GM21360 (cell line): Measurements from ENCODE around the gene PIWIL1.

ENCODE experiments used
- ATAC-seq: cut with Tn5 transposase; IDR thresholded peaks from one replicate; pipeline ENCODE4 v1.9.1; 2021; ENCODE audit warnings: mild to moderate bottlenecking, moderate library complexity; ENCODE audit not compliant: unreplicated experiment

PIWIL1 gene

DNA sequence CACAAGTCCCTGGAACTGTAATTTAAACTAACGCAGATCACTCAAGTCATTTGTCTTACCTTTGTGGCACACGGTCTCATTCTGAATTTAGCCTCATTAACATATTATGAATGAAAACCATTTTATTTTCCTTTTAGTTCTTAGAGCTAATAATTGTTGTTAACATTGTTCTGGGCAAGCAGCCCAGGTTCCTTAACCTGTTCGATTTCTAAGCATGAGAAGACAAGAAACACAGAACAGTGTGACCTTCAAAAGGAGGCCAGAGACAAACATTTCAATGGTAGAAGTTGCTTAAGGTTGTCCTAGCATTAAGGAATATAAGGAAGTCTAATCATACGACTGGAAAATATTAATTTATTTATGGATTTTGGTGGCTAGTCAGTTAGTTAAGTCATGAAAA, 35.2 kb downstream of the PIWIL1 start:
- ATAC-seq: no peak

DNA sequence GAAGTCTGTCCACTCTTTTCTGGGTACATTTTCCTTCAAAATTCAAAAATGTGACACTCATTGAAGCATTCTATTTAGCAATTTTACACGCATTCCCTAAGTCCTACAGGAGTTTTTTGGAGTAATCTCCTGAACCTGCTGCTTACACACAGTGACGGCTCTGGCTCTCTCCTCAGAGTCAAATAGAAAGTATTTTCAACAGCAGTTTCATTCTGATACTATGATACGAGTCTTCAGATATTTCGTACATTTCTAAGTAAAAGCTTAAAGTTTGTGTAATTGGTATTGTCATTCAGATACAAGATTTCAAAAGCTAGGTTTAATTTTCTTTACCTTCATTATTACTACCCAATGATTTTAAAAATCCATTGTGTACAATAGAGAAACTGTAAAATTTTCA, 36.4 kb downstream of the PIWIL1 start:
- no peak for ATAC-seq

DNA sequence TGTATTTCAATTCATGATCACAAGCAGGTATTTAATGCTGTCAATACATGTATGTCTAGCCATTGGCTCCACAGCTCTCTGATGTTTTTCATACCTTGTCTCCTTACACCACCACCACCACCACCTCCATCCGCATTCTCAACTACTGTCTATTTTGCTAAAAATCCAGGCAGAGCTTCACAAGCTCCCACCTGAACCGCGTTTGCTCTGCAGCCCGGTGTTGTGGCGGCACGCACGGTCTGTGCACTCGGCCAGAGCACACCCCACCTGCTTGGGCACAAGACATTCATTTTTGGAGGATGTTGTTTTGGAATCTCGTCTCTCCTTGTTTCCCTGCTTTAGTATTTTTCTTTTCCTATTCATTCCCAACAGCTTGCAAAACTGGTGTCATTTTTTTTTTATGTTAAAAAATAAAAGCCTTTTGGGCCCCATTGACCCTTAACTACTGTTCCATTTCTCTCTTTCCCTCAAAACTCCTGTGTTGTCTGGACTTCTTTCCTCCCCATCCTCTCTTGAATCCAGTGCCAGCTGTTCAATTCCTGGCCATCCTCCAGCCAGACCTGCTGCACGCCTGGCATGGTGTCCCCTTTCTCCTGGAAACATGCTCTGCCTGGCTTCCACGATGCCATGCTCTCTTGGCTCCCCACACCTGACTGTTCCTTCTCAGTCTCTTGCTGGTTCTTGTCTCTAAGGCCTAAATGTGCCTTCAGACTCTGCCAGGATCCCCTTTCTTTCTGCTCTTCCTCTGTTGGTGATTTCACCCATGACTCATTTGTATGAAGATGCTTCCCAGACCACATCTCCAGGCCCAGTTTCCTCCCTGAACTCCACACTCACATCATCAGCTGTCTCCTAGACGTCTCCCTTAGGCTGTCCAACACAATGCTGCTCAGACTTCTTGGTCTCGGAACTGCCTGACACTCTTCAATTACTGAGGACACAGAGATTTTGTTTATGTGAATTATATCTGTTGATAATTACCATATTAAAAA, 37.9 kb downstream of the PIWIL1 start:
- no peak for ATAC-seq

DNA sequence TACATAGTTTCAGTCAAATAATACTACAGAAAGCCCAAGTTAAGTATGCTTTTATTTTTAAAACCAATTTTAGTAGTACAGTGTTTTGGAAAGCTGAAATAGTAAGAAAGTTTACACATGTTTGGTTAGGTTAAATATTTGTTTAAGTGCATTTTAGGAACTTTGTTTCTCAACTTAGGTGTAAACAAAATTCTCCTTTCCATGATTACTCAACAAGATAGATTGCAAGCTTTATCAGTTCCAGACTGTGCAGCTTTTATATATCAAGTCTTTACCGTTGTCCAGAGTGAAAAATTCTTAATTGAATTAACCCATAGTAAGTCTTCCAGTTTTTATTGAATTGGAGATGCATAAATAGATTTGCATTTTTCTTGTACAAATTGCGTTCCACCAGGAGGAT, 45.1 kb downstream of the PIWIL1 start:
- ATAC-seq: no peak

DNA sequence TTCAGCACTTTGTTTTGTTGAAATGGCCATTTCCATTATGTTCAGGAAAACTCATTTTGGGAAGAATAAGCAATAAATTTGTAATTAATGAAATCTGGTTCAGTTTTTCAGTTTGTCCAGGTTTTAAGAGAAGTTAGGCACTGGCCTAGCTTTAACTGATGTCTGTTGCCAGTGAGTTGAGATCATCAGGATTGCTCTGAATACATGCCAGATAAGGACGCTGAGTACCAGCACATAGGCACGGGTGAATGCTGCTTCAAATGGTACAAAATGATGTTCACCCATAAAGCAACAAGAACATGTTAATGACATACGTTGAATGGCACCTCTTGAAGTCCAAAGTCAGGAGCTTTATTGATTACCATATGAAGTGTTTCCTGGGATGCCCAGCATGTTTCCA, 46.5 kb downstream of the PIWIL1 start:
- no peak for ATAC-seq

DNA sequence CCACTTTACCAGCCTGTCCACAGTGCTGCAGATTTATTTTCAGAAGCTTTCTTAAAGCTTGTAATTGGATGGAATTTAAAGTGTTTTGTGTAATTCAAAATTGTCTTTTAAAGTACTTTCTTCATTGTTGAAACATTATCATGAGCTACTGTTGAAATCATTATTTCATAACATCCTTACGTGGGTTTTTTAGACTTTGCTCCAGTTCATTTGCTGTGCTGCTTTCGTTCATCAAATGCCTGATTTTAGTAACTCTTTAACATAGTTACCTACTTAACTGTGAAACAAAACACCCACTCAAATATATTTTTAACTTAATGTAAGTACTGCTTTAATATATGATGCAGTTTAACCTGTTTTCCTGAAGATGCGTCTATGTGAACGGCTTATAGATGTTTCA, 47.5 kb downstream of the PIWIL1 start:
- ATAC-seq: no peak

DNA sequence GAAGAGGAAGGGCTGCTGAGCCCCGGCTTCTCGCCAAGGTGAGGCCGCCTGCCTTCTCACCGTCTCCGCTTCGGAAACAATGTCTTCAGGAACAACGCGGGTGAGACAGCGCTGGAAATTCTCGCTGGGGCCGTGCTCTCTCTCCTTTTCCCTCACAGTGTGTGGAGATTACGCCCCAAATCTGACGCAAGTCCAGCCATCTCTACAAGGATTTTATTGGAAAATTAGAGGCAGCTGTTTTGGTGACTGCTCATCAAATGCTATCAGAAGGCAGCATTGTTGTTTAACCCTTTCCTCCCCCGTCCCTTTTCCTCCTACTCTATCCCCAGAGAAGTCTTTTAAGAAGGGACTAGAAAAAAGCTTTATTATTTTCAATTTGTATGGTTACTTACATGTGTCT, 53.5 kb downstream of the PIWIL1 start:
- ATAC-seq: no peak

DNA sequence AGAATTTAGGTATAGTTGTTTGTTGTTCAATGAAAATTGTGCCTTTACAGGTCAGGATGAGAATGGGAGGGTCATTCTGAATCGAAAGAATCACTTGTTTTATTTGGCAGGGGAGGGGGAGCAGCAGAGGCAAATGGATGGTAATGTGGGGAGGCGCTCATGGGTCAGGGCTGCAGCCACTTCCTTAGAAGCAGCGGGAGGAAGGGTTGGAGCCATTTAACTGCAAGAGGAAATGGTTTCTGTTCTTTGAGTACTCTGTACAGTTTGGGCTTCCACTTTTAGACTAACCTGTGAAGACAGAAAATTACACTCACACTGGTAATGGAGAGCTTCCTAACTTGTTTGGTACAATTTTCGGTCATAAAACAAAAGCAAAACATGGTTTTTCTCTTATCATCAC, 57.2 kb downstream of the PIWIL1 start:
- ATAC-seq: no peak

DNA sequence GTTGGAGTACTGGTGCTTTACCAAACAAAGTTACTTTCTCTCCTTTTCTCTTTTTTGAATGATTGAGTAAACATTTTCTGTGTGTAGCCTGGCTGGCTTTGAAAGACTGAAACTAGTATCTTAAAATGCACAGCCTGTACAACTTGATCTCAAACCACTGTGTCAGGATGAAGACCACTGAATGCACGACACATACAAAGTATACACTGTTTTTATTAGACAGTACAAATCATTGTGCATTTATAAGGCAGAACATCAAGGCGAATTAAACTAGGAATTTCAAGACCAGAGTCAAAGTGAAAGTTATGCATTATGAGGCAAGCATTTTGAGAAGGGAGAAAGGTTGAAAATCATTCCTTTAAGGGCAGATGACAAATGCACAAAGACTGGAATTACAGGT, 59.0 kb downstream of the PIWIL1 start:
- no peak for ATAC-seq

DNA sequence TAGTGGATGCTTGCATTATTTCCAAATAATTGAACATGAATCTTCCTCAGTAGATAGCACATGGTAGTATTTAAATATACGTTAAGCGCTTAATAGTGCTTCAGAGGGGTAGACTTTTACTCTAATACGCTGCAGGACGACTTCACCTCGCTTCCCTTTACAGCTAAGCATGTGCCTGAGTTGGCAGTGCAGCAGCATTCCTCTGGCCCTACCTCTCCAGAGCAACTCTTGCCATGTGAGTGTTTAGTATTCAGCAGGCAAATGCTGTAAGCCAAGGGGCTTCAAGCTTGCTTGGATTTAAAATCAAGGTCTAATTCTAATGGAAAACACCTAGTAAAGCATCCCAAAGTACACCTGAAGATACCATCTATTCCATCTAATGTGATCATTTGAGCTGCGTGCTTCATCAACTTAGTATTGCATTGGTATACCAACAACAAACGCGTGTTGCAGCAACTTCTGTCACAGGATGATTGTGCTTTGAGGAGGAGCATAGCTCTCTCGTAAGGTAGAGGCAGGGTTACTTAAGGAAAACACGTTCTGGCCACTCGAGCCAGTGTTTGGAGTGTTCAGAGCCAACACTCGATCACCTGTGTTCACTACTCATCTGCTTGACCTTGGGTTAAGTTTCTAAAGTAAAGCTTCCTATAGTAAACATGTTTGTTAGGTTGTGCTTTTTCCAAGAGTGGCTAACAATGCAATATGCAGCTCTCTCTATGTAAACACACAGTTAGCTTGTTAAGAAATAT, 60.6 kb downstream of the PIWIL1 start:
- ATAC-seq: no peak

DNA sequence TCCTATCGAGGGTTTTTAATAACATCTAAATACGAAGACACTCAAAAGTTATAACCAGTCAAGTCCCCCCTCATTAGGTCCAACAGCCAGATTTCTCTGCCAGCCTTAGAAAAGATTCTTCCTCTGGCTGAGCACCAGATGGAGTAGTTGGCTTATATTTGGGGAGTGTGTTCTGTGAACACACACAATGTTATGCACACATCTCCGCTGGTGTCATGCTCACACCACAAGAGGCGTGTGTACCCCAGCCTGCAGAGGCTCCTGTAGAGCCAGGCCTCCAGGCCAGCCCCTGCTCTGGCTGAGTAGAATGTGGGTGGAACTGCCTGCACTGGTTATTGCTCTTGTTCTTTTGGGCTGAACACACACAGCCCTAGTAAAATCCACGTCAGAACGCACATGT, 64.0 kb downstream of the PIWIL1 start:
- no peak for ATAC-seq

DNA sequence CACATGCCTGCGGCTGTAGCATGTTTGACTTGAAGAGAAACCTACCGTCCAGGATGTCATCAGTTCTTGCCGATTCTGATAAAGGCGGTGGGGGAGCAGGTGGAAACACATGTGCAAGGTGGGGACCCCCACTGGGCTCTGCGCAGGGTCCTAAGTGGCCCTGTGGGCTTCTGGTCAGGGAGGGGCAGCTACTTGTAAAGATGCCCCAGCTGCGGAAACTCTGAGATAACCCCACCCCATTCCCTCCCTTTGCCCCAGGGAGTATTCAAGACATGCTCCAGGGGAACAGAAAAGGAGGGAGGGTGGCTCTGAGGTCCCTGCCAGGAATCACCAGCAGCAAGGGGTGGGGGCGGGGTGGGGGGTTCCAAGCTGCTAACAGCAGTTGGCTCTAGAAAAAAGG, 67.6 kb downstream of the PIWIL1 start:
- ATAC-seq: no peak

DNA sequence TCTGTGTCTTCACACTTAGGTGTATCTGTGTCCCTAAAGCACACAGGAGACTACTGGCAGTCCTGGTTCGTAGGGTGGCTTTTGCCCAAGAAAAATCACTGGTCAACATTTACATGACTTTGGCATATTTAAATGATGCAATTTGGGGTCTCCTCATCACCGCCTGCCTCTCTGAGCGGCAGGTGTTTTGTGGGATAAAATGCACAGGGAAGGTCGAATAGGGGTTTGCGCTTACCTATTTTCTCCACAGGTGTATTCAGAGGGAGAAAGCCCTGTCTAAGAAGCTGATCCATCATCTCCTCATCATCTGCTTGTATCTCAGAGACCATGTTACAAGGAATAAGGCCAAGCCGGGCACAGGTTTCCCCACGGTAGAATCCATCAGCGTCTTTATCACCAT, 74.7 kb downstream of the PIWIL1 start:
- ATAC-seq: no peak

DNA sequence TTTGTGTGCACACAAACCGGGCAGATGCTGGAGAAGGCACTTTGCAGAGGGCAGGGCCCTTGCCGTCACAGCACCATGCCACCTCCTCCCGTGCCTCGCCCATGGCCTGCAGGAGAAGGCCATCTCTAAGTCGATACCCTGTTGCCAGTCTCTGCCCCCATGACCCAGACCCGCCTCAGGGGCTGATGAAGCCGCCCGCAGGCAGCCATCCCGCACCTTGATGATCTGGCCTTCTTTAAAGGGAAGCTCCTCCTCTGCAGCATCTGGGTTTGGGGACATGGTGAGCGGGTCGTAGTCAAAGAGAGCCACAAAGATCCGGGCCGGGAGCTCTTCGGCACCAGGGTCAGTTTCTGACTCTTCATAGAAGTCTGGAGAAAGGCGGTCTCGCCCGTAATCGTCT, 76.2 kb downstream of the PIWIL1 start:
- ATAC-seq: no peak

DNA sequence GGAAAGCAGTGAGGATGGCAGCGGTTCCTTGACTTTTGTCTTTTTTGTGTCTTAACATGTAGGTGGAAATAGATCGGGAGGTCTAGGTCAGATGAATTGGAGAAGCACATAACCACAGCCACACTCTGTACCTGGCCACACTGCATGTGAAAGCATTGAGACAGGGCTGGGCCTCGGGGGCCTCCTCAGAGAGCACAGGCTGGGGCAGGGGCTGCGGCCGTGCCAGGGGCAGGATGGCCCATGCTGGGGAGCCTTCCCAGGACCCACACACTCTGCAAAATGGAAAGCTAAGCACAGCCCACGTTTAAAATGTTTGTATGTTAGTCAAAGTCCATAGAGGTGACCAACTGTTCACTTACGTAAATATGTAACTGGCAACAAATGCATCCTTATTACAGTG, 76.7 kb downstream of the PIWIL1 start:
- ATAC-seq: no peak

DNA sequence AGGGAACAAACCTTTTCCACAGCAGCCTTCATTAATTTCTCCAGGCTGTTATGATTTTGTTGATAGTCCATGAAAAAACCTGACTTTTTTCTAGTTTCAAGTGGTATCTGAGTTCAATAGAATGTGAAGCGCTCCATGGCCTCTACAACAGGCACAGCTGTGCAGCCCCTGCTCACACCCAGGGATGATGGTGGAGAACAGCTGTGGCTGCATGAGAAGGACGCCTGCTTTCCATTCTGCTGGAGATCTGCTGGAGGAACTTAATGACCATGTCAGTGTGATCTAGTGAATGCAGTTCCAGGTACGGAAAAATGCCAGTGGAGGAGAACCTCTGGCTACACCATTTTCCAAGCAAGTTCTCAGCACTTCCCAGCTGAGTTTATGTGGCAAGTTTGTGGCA, 80.6 kb downstream of the PIWIL1 start:
- no peak for ATAC-seq

DNA sequence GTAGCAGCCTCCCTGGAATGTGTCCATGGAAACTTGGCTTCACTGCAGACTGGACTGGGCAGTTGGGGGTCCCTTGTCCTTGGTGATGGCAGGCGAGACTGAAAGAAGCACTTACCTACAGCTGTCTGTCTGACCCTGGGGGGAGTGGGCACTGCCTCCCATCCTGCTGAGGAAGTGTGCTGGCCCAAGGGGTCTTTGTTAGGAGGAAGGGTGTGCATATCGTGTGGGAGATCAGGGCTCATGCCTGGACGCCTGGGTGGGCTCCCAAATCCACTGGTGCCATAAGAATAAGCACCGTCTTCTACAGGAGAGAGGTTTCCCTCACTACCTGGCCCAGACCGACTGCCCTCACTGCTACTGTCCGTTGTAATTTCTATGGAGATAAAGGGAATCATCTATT, 81.4 kb downstream of the PIWIL1 start:
- no peak for ATAC-seq

DNA sequence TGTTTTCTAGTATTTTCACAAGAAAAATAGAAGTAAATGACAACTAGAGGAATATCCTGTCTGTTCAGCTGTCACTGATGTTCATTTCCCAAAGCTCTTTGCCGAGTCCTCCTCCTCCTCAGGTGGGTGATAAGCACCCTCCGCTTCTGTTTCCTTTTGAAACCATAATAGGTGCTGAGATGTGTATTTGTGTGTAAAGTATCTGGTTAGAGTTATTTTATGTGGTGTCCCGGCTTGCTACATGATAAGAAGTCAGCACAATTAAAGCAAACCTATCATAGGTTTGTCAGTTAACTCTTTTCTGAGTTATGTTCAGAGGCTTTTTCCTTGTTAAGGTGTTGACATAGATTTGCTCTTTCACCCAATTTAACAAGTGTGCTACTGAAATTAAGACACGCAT, 82.4 kb downstream of the PIWIL1 start:
- no peak for ATAC-seq

DNA sequence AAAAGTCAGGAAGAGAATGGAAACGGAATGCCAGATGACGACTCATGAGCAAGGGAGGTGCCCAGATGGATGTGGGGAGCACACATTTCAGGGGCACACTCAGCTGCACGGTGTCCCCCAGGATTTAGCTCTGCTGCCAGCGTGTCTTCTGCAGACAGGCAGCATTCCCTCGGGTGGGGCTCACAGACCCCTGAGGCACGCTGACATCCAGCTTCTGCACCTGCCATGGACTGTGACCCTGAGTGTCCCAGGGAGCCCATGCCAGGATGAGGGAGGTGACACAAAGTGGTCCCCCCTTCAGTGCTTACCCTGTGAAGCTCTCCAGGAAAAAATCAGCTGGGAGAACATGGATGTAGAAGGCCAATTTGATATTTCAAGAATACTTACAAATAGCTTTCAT, 84.2 kb downstream of the PIWIL1 start:
- ATAC-seq: no peak
